Breast epithelium (tissue), 3 donors: ENCODE measurements around the gene RALGPS1.

Experiments used
- POLR2A ChIP-seq: fragments of 450-650 bp; IDR thresholded peaks from one replicate; pipeline ENCODE4 v1.6.1; 2016; ENCODE audit warnings: antibody characterized with exemption, mild to moderate bottlenecking, moderate library complexity
- TF ChIP-seq, protein P1 (sequence below), 3 donors: fragments of 450-650 bp; IDR thresholded peaks; one replicate each; pipeline ENCODE4 v1.5.1; 2016 to 2017; ENCODE audit warnings: antibody characterized with exemption in 3 of 3, mild to moderate bottlenecking in 3 of 3, moderate library complexity in 3 of 3

DNA sequence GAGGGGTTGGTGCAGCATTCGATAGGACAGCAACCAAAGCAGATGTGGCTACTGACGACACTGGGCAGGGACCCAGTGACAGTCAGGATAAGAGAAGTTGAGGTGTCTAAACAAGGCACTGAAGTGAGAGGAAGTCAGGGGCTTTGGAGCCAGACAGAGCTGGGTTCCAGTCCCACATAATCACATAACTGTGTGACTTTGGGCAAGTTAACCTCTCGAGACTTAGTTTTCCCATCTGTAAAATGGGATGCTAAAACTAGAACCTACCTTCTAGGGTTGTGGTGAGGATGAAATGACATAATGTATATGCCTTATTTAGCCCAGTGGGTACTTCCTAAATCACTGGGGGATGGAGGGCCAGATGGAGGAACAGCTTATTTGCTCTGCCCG lies 204.7 kb downstream of the RALGPS1 start:
- TF ChIP-seq, protein P1, sequence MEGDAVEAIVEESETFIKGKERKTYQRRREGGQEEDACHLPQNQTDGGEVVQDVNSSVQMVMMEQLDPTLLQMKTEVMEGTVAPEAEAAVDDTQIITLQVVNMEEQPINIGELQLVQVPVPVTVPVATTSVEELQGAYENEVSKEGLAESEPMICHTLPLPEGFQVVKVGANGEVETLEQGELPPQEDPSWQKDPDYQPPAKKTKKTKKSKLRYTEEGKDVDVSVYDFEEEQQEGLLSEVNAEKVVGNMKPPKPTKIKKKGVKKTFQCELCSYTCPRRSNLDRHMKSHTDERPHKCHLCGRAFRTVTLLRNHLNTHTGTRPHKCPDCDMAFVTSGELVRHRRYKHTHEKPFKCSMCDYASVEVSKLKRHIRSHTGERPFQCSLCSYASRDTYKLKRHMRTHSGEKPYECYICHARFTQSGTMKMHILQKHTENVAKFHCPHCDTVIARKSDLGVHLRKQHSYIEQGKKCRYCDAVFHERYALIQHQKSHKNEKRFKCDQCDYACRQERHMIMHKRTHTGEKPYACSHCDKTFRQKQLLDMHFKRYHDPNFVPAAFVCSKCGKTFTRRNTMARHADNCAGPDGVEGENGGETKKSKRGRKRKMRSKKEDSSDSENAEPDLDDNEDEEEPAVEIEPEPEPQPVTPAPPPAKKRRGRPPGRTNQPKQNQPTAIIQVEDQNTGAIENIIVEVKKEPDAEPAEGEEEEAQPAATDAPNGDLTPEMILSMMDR (IDR thresholded peaks at IDR 0.05): no peak
- TF ChIP-seq POLR2A: no peak
